ENCODE results near the gene MYCBPAP. TPM values are rescaled to one million over a fixed set of nuclear protein-coding genes. Genes with fewer than 3 reads are reported as not detected.

MYCBPAP gene
- total and polyA plus RNA-seq, 4 donors = 0.73 to 6.4 (median 2.8) TPM

GRCh38 chr17:50484386-50485155 is 23.7 kb upstream of the MYCBPAP start:
- DNase-seq = peak in 1 of 3 donors; percentile 10
- H3K9ac ChIP-seq (ENCODE audit: insufficient read depth in 1 of 2, low read length in 2 of 2) = no peak overlapping the region

DNA sequence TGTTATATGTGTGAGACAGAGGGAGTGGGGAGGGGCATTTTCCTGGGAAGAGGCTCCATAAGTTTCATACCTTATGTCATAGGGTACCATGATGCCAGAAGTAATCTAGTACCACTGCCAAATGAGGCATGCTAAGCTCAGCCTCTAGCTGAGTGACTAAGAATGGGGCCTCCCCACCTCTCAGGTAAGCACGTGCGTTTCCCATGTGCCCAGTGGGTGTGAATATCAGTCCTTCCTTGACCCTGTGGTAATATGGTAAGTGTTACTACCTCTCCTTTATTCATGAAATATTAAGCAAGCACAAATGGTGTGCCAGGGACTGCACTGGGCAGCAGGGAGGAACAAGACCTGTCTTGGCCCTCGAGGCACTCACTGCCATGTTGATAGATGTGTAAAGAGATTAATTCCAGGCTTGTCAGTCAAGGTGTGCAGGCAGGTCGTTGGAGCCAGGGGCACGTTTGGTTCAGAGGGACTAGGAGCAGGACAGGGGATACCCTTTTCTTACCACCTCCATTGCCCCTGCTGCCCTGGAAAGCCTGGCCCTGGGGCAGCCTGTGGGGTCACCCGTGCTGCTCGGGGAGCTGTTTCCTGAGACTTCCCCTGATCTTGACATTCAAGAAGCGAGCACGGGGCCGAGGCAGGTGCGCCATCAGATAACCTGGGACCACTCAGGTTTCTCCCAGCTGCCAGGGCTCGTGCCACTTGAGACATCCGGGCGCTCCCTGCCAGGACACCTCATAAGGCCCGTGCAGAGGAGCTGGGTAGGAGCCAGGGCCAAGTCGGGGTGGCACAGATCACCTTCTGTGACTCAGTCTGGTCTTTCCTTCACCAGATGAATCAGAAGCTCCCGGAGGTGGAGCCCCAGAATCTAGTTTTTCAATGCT is 20.8 kb upstream of the MYCBPAP start:
- Histone ChIP-seq H3K27me3 (ENCODE audit: control insufficient read depth in 3 of 3, insufficient read depth in 3 of 3, low read length in 2 of 3) (no peaks in the 10 kb centered on the region), H3K27ac (ENCODE audit: low read depth in 1 of 2, low read length in 1 of 2) (no peak overlapping the region), H3K4me1 (ENCODE audit: control insufficient read depth in 5 of 5, insufficient read depth in 5 of 5, low read length in 5 of 5) (peaks cover 0 to 4% (median 0%) of the 10 kb centered on the region in 5 donors), H3K9ac (ENCODE audit: insufficient read depth in 1 of 2, low read length in 2 of 2) (no peak overlapping the region), H3K9me3 (ENCODE audit: control insufficient read depth in 4 of 4, insufficient read depth in 3 of 4, low read length in 3 of 4) (no peaks in the 10 kb centered on the region), H3K4me3 (no peak overlapping the region), H3K36me3 (ENCODE audit: control insufficient read depth in 4 of 4, insufficient read depth in 4 of 4, low read length in 4 of 4) (peaks cover 6 to 30% (median 11%) of the 10 kb centered on the region in 4 donors)
- 85 to 89% methylated on average over 17 of the region's 17 CpGs for WGBS, 2 donors
- no peak for TF ChIP-seq CTCF (IDR thresholded peaks at IDR 0.05; ENCODE audit: control extremely low read depth, extremely low read depth)
- no peak for DNase-seq
- ATAC-seq (ENCODE audit: insufficient read depth, low FRiP score) = no peak

More at GRCh38 chr17:50484386-50485155, 23.7 kb upstream of the MYCBPAP start:
- H3K36me3 ChIP-seq (ENCODE audit: control insufficient read depth in 4 of 4, insufficient read depth in 4 of 4, low read length in 4 of 4) = peaks cover 6 to 36% (median 11%) of the 10 kb centered on the region in 4 donors
- TF ChIP-seq CTCF (IDR thresholded peaks at IDR 0.05; ENCODE audit: control extremely low read depth, extremely low read depth) = no peak
- no peak overlapping the region for H3K27ac ChIP-seq (ENCODE audit: low read depth in 1 of 2, low read length in 1 of 2)
- no peaks in the 10 kb centered on the region for H3K9me3 ChIP-seq (ENCODE audit: control insufficient read depth in 4 of 4, insufficient read depth in 3 of 4, low read length in 3 of 4)
- WGBS, 2 donors = 95 to 96% methylated on average over 9 to 11 of the region's 11 CpGs
- no peaks in the 10 kb centered on the region for H3K27me3 ChIP-seq (ENCODE audit: control insufficient read depth in 3 of 3, insufficient read depth in 3 of 3, low read length in 2 of 3)
- no peak for ATAC-seq (ENCODE audit: insufficient read depth, low FRiP score)
- H3K4me3 ChIP-seq = no peak overlapping the region
- H3K4me1 ChIP-seq (ENCODE audit: control insufficient read depth in 5 of 5, insufficient read depth in 5 of 5, low read length in 5 of 5) = peaks cover 0 to 6% (median 4%) of the 10 kb centered on the region in 5 donors

DNA sequence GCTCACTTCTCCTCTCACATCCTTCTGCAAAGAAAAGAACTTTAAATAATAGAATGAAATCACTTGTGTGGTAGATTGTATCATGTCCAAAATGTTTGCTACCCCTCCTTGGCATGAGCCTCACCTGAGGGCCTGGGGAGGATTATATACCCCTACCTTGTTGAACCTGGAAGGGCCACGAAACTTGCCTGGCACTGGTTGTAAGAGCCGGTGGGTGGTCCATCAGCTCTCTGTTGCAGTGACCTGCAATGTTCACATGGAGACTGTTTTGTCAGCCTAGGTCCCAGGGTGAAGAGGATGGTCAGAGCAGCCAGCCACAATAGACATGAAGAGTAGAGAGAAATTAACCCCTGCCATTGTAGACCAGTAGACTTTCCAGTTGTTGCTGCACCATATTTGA is 19.4 kb upstream of the MYCBPAP start:
- H3K27me3 ChIP-seq (ENCODE audit: control insufficient read depth in 3 of 3, insufficient read depth in 3 of 3, low read length in 2 of 3) = no peaks in the 10 kb centered on the region
- WGBS, 2 donors = 95 to 96% methylated on average over 2 of the region's 2 CpGs
- no peak overlapping the region for H3K4me3 ChIP-seq
- H3K4me1 ChIP-seq (ENCODE audit: control insufficient read depth in 5 of 5, insufficient read depth in 5 of 5, low read length in 5 of 5) = peaks cover 0 to 4% (median 0%) of the 10 kb centered on the region in 5 donors
- no peak overlapping the region for H3K27ac ChIP-seq (ENCODE audit: low read depth in 1 of 2, low read length in 1 of 2)
- no peak for TF ChIP-seq CTCF (IDR thresholded peaks at IDR 0.05; ENCODE audit: control extremely low read depth, extremely low read depth)
- ATAC-seq (ENCODE audit: insufficient read depth, low FRiP score) (no peak), DNase-seq (no peak)
- H3K9ac ChIP-seq (ENCODE audit: insufficient read depth in 1 of 2, low read length in 2 of 2) = no peak overlapping the region
- H3K36me3 ChIP-seq (ENCODE audit: control insufficient read depth in 4 of 4, insufficient read depth in 4 of 4, low read length in 4 of 4) = peaks cover 2 to 22% (median 8%) of the 10 kb centered on the region in 4 donors
- no peaks in the 10 kb centered on the region for H3K9me3 ChIP-seq (ENCODE audit: control insufficient read depth in 4 of 4, insufficient read depth in 3 of 4, low read length in 3 of 4)
